Stimulated activated naive CD8-positive, alpha-beta T cell treated with anti-CD3 and anti-CD28 coated beads, Interleukin-15, Interleukin-2, amounts not matched to agents 100 U/mL and 50 U/mL, for 24 hours (primary cell): ENCODE data around the gene RTN4.
"Not testable (repeated sequence)": the region's sequence is repeated elsewhere in the genome, so short reads cannot be mapped to it uniquely, and the experiment has no call there.

Source experiments
- ATAC-seq: fragments of 150-1000 bp; cut with Tn5 transposase; one replicate; pipeline ENCODE4 v1.10.0; 2021
- DNase-seq: peaks from one replicate; pipeline ENCODE4 v3.0.0; 2021

RTN4 gene, protein sequence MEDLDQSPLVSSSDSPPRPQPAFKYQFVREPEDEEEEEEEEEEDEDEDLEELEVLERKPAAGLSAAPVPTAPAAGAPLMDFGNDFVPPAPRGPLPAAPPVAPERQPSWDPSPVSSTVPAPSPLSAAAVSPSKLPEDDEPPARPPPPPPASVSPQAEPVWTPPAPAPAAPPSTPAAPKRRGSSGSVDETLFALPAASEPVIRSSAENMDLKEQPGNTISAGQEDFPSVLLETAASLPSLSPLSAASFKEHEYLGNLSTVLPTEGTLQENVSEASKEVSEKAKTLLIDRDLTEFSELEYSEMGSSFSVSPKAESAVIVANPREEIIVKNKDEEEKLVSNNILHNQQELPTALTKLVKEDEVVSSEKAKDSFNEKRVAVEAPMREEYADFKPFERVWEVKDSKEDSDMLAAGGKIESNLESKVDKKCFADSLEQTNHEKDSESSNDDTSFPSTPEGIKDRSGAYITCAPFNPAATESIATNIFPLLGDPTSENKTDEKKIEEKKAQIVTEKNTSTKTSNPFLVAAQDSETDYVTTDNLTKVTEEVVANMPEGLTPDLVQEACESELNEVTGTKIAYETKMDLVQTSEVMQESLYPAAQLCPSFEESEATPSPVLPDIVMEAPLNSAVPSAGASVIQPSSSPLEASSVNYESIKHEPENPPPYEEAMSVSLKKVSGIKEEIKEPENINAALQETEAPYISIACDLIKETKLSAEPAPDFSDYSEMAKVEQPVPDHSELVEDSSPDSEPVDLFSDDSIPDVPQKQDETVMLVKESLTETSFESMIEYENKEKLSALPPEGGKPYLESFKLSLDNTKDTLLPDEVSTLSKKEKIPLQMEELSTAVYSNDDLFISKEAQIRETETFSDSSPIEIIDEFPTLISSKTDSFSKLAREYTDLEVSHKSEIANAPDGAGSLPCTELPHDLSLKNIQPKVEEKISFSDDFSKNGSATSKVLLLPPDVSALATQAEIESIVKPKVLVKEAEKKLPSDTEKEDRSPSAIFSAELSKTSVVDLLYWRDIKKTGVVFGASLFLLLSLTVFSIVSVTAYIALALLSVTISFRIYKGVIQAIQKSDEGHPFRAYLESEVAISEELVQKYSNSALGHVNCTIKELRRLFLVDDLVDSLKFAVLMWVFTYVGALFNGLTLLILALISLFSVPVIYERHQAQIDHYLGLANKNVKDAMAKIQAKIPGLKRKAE

DNA sequence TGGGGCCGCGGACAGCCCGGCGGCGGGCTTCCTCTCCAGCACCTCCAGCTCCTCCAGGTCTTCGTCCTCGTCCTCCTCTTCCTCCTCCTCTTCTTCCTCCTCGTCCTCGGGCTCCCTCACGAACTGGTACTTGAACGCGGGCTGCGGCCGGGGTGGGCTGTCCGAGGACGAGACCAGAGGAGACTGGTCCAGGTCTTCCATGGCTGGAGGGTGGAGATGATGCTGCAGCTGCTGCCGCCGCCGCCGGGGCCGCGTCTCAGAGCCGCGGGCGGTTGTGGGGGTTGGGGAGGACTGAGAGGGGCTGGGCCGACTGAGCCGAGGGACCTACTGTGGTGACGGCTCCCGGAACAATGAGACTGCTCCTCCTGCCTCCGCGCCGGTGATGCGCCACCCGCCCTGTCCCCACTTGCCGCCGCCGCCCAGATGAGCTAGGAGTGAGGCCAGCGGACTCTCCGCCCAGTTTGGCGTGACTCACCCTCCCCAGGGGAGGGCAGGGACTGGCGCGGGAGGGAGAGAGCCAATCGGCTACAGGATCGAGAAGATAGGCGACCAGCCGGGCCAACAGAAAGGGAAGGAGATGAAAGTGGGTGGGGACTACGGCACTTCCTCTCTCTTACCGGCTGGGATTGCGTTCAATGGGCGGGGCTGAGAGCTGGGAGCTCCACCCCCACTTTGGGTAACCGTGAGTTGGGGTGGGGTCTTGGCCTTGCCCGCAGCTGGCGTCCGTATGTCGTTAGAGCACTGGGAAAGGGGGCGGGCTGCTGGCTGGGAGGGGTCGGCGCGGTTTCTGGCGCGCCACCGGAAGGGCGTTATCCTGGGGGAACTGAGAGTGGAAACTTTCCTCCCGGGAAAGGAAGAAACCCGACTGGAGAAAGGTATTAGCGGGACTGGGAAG is at the start of gene RTN4:
Gene RTN4 (minus strand): TSS at position 352 of the 895 bp plus-strand sequence. CDS start 151 bp downstream, at position 201.
- ATAC-seq (peak; percentile 92), DNase-seq (peak; percentile 98)

DNA sequence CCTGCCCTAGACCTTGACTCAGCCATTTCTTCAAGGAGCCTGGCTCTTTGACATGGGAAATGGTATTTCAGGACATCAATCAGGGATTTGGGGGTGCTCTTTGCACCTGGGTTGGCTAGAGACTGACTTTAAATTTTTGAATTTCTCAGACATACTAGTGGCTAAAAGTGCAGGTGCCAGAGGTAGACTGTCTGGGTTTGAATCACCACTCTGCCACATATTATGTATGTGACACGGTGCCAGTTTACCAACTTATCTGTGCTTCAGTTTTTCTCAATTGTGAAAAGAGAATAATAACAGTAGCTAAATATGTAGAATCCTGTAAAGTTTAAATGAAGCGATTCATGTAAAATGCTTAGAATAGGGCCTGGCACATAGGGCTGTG is 49.2 kb upstream of the RTN4 start:
- DNase-seq, result no peak
- ATAC-seq, result no peak

DNA sequence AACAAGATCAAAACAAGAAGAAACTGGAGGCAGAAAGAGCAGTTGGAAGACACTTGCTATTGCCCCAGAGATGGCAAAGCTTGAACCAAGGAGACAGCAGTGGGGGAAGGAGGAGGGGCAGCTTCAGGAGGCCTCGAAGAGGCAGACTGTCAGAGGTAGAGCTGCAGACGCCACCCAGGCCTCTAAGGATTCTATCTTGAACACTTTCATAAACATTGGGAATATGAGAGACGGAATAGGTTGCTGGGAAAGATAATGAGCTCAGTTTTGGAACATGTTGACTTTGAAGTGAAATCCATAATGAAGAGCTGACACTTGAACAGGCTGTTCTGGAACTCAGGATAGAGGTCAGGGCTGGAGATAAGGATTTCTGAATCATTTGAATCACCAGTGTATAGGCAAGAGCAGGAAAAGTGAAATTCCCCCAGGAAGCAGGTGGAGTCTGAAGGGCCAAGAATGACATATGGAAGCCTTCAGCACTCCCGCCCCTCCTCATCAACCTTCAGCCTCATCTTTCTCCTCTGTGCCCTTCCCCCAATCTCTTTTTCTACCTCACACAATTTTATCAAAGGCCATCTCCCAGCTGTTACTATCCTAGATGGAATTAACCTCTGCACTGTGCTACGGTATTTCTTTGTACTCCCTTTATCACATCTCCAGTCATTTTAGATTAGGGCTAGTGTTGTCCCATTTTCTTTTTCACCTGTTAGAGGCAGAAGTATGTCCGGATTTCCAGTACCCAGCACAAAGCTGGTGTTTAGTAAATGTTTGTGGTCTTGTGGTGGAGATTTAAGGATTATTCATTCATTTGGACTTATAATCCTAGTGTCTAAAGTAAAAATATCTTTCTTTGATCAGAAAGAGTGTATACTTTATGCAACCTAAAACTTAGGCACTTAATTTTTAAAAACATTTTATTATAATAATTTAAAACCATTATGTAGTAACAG is 47.5 kb upstream of the RTN4 start:
- DNase-seq, result no peak
- ATAC-seq, result no peak

DNA sequence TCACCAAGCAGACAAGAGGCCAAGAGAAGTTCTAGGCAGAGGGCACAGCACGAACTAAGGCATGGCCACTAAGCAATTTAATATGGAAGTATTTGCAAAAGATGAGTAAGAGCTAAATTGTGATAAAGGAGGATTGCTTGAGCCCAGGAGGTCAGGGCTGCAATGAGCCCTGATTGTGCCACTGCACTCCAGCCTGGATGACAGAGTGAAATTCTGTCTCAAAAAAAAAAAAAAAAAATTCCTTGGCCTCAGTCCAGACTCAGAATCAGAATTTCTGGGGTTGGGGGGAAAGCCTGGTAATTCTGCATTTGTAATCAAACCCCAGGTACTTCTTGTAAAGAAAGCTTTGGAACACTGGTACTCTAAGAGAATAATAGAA is 46.8 kb upstream of the RTN4 start:
- no peak for DNase-seq
- ATAC-seq, result no peak

DNA sequence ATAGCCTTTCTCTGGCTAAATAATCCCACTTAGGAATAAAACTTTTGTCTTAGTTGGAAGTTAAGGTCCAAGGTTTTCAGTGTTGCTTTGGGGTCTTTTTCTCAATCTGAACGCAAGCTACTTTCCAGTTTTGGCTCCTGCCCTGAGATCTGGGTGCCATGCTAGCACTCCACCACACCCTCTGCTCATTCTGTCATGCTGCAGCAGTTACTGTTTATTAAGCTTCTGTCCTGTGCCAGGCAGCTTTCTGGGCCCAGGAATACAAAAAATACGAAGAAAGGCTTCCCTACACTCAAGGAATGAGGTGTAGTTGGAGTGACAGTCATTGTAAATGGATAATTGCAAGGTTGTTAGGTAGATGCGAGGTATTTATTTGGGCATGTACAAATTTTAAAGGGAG is 46.3 kb upstream of the RTN4 start:
- ATAC-seq, result no peak
- no peak for DNase-seq

DNA sequence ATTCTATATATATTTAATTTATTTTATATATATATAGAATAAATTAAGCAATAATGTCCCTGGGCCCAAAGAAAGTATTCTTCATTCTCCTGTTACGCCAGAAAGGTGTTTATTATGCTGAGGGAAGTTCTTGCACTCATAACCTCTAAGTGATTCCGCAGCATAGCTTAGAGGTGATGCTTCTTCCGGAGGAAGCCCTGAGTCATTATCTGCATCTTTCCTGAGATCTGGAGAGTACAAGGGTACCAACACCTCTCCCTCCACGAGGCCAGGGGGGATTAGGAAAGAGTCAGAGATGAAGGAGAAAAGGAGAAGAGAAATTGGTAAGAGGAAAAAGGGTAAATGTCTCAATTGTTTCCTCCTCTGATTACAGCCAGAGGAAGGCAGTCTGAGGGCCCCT is 43.1 kb upstream of the RTN4 start:
- no peak for ATAC-seq
- no peak for DNase-seq

DNA sequence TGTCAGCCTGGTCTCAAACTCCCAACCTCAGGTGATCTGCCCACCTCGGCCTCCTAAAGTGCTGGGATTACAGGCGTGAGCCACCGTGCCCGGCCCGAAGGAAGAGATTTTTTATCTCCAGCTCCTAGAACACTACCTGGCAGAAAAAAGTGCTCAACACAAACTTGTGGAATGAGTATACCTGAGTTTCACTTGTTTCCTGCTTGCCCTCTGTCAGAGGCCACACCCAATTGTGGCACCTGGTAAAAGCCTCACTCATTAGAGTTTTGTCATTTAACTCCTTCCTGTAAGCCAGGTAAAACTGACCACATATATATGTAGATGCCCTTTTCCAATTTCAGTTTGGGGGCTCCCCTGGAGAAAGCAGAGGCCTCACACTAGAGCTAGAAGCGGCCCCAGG is 42.2 kb upstream of the RTN4 start:
- DNase-seq, result no peak

DNA sequence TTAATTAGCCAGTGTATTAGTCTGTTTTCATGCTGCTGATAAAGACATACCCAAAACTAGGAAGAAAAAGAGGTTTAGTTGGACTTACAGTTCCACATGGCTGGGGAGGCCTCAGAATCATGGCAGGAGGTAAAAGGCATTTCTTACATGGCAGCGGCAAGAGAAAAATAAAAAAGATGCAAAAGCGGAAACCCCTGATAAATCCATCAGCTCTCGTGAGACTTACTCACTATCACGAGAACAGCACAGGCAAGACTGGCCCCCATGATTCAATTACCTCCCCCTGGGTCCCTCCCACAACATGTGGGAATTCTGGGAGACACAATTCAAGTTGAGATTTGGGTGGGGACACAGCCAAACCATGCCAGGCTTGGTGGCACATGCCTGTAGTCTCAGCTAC is 41.4 kb upstream of the RTN4 start:
- not testable (repeated sequence) for DNase-seq, ATAC-seq

More for the DNA sequence above, 42.2 kb upstream of the RTN4 start:
- ATAC-seq, result no peak

DNA sequence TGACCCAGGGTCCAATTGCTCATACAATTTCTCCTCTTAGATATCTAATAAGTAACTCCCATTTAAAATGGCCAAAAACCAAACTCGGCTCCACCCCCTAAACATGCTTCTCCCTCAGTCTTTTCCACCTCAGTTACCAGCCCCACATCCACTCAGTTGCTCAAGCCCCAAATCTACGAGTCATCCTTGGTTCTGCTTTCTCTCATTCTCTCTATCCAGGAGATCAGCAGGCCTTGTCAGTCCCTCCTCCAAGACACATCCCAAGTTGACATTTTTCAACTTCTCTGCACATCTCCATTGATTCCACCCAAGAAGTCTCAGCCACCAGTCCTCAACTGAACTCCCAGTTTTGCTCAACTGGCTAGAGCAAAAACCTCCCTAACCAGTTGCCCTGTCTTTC is 40.5 kb upstream of the RTN4 start:
- no peak for ATAC-seq
- DNase-seq, result no peak

DNA sequence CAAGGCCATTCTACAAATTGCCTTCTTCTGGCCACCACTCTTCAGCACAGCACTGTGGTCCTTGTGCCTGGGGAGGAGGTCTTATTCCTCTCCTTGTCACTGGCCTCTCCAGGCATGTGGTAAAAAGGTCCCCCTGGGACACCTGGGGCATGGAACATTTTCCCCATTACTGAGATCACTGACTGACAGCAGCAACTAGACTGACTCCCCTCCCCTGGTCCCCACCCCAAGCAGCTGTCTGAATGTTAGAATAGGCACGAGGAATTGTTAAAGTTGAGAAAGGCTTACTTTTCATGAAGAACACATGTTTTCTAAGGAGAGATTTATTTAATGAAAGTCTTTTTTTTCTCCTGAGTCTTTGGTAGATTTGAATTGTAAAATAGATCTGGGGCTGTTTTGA is 39.5 kb upstream of the RTN4 start:
- ATAC-seq, result no peak
- DNase-seq, result no peak

DNA sequence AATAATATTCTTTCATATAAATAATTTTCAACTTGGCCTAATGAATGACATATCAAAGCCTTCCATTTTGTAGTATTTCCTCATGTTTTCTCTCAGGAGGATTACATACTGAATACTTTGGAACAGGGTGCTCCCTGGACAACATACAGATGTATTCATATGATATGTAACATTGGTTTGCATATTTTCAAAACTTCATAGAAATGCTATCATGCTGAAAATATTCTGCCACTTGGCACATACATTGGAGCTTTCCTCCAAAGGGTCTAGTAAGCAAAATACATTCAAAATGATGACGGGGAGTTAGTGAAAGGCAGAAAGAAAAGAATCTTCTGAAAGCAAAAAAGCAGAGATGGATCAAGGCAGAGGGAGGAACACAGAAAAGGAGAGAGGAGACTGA is 38.1 kb upstream of the RTN4 start:
- DNase-seq, result no peak
- no peak for ATAC-seq

DNA sequence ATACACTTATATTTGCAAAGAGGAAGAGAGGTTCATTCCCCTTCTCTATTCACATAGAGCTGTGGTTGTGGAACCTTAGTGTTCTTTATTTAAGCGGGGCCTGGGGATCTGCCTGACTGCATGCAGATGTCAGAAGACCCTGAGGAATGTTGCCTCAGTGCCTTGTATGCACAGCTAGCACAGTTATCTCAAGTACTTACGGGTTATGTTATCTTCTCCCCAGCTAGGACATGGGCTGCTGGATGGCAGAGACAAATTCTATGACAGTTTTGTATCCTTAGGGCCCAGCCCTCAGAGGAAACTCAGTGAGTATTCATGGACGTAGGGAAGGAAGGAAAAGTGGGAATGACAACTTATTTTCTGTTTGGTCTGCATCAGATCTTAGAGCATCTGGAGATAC is 37.7 kb upstream of the RTN4 start:
- DNase-seq (no peak), ATAC-seq (no peak)

DNA sequence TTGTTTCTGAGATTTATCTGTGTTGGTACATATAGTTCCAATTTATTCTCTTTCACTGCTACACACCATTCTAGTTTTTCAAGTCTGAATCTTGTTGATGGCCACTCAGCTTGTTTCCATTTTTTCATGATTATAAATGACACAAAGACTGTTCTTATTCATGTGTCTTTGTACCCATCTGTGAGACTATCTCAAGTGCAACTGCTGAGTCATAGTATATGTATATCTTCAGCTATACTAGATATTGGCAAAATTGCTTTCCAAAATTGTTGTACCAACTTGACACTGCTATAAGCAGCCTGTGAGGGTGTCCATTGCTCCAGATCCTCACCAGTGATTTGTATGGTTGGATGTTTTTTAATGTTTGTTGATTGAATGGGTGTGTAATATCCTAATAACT is 37.2 kb upstream of the RTN4 start:
- DNase-seq (no peak), ATAC-seq (no peak)

DNA sequence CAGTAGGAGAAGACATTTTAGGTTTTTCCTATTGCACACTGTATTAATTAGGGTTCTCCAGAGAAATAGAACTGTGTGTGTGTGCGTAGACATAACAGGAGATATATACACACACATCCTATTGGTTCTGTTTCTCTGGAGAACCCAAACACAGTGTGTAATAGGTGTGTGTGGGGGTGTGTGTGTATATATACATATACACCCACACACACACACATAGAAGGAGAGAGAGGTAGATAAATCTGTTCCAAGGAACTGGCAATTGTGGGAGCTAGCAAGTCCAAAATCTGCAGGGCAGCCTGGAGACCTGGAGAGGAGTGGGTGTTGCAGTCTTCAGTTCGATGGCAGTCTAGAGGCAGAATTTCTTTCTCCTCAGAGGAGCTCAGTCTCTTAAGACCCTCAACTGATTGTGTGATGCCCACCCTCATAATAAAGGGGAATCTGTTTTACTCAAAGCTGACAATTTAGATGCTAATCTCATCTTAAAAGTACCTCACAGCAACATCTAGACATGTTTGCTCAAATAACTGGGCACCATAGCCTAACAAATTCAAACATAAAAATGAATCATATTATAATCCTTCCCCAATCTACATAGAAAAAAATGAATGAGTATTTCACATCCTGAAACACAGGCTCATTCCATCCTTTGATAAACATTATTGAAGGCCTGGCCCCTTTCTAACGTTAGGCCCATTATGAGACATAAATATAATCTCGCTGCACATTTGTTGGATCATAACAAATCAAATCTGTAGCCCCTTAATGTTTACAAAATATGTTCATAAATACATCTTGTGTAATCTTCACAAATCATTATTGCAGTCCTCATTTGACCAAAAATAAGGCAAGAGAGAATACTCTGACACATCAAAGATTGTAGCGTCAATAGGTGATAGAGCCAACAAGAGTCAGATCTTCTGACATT is 35.1 kb upstream of the RTN4 start:
- DNase-seq (no peak), ATAC-seq (no peak)

DNA sequence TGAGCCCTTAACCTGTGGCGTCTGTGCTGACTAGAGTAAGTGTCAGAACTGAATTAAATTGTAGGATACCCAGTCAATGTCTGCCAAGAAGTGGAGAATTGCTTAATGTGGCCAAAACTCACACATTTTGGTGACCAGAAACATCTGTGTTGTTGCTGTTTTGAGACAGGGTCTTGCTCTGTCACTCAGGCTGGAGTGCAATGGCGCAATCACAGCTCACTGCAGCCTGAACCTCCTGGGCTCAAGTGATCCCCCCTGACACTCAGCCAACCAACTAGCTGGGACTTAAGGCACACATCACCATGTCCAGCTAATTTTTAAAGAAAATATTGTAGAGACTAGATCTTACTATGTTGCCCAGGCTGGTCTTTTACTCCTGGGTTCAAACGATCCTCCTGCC is 34.4 kb upstream of the RTN4 start:
- ATAC-seq (no peak), DNase-seq (no peak)

DNA sequence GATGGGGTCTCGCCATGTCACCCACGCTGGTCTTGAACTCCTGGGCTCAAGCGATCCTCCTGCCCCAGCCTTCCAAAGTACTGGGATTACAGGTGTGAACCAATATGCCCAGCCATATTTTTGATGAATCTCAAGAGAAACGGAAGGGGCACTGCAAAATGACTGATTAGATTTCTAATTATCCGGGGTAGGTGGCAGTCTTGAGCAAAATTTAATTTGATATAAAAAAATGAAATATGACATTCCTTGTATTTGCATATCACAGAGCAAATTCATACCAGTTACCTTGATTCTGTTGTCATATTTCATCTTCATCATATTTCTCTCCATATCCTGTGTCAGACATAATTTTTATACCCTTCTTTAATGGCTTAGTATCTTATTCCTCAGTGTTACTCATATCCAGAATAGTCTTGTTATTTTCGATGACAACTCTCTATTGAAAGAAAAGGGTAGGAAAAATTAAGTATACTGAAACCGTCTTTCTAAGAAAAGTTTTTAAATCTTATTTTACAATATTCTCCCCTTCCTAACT is 30.0 kb upstream of the RTN4 start:
- DNase-seq (no peak), ATAC-seq (no peak)

DNA sequence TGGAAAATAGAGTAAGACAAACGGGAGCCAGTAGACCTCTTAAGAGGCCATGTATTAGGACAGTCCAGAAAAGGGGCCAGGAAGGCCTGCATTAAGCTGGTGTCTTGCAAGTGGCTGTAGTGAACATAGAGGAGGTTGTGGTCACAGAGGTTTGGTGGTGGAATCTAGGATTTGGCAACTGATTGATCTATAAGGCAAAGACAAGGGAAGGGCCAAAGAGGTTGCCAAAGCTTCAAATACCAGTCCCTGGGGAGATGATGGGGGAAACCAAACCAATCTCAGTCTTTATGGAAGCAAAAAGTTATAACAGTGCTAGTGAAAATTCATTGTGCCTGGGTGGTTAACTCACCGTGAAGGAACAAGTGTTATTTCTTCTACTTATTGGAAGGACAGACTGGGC is 28.7 kb upstream of the RTN4 start:
- no peak for ATAC-seq
- no peak for DNase-seq

DNA sequence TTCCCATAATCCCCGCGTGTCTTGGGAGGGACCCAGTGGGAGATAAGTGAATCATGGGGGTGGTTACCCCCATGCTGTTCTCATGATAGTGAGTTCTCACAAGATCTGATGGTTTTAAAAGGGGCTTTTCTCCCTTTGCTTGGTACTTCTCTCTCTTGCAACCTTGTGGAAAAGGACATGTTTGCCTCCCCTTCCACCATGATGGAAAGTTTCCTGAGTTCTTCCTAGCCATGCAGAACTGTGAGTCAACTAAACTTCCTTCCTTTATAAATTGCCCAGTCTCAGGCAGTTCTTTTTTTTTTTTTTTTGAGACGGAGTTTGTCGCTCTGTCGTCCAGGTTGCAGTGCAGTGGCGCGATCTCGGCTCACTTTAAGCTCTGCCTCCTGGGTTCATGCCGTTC is 26.5 kb upstream of the RTN4 start:
- ATAC-seq (no peak), DNase-seq (no peak)

DNA sequence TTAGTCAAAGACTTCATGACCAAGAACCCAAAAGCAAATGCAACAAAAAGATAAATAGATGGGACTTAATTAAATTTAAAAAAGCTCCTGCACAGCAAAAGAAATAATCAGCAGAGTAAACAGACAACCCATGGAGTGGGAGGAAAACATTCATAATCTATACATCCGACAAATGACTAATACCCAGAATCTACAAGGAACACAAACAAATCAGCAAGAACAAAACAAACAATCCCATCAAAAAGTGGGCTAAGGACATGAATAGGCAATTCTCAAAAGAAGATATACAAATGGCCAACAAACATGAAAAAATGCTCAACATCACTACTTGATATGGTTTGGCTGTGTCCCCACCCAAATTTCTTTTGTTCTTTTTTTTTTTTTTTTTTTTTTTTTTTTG is 25.8 kb upstream of the RTN4 start:
- DNase-seq, ATAC-seq: not testable (repeated sequence)
